Activated naive CD4-positive, alpha-beta T cell treated with anti-CD3 and anti-CD28 coated beads for 36 hours (primary cell): ENCODE results near the gene DIP2C. TPM values are rescaled to one million over a fixed set of nuclear protein-coding genes. Genes with fewer than 3 reads are reported as not detected.
"Not testable (repeated sequence)": the region's sequence is repeated elsewhere in the genome, so short reads cannot be mapped to it uniquely, and the experiment has no call there.

Source experiments
- CTCF ChIA-PET: fragments of 350-600 bp; sonication (Branson Sonifier 250); formaldehyde crosslinking; loops from one replicate; lab custom pipeline; 2021; ENCODE audit warnings: antibody characterized with exemption; lab: Charles Lee
- DNase-seq: peaks from one replicate; pipeline ENCODE4 v3.0.0-alpha.2; 2020
- H3K27ac Mint-ChIP-seq: one replicate; pipeline ENCODE4 v1.8.0; 2021; ENCODE audit warnings: mild to moderate bottlenecking, mixed read lengths
- H3K27me3 Mint-ChIP-seq: one replicate; pipeline ENCODE4 v1.8.0; 2021; ENCODE audit warnings: low read depth, mixed read lengths
- H3K36me3 Mint-ChIP-seq: one replicate; pipeline ENCODE4 v1.8.0; 2021; ENCODE audit warnings: low read depth, mixed read lengths
- H3K4me1 Mint-ChIP-seq: one replicate; pipeline ENCODE4 v1.8.0; 2021; ENCODE audit warnings: low read depth, mixed read lengths
- H3K4me3 Mint-ChIP-seq: one replicate; pipeline ENCODE4 v1.8.0; 2021; ENCODE audit warnings: mild to moderate bottlenecking, moderate library complexity, mixed read lengths
- H3K9me3 Mint-ChIP-seq: one replicate; pipeline ENCODE4 v1.8.0; 2021; ENCODE audit warnings: mixed read lengths
- intact Hi-C: fragments of 100-400 bp; cut with micrococcal nuclease; formaldehyde crosslinking; loops from one replicate; pipeline ENCODE4 v1.15.1; 2023
- total RNA-seq, 2 experiments: library from RNA; stranded (reverse); gene quantifications; one replicate each; pipeline ENCODE4 v1.2.3, GENCODE V29; 2021

DIP2C gene
- total RNA-seq, 2 experiments from 2014 or later, result 0.67 to 0.91 TPM

GRCh38 chr10:369684-370448 is 319.6 kb downstream of the DIP2C start:
- intact Hi-C loops, result no loop called here
- no peaks in the 10 kb centered on the region for H3K36me3 Mint-ChIP-seq
- CTCF ChIA-PET, result no interaction called here

GRCh38 chr10:369221-369683 is 320.2 kb downstream of the DIP2C start:
- no peaks in the 10 kb centered on the region for H3K9me3 Mint-ChIP-seq
- H3K4me3 Mint-ChIP-seq, result no peak overlapping the region
- no peaks in the 10 kb centered on the region for H3K27me3 Mint-ChIP-seq
- DNase-seq, result no peak
- H3K4me1 Mint-ChIP-seq, result no peaks in the 10 kb centered on the region
- CTCF ChIA-PET, result no interaction called here
- H3K36me3 Mint-ChIP-seq, result no peaks in the 10 kb centered on the region
- intact Hi-C loops, result no loop called here
- no peak overlapping the region for H3K27ac Mint-ChIP-seq

More at GRCh38 chr10:369684-370448, 319.6 kb downstream of the DIP2C start:
- Mint-ChIP-seq H3K27ac (no peak overlapping the region), H3K27me3 (no peaks in the 10 kb centered on the region), H3K9me3 (no peaks in the 10 kb centered on the region), H3K4me3 (no peak overlapping the region), H3K4me1 (no peaks in the 10 kb centered on the region)
- no peak for DNase-seq

GRCh38 chr10:368579-369220 is 320.8 kb downstream of the DIP2C start:
- Mint-ChIP-seq H3K27ac (no peak overlapping the region), H3K9me3 (no peaks in the 10 kb centered on the region), H3K36me3 (no peaks in the 10 kb centered on the region), H3K4me3 (no peak overlapping the region), H3K4me1 (no peaks in the 10 kb centered on the region), H3K27me3 (no peaks in the 10 kb centered on the region)
- CTCF ChIA-PET, result no interaction called here
- intact Hi-C loops, result no loop called here
- no peak for DNase-seq

GRCh38 chr10:368107-368506 is 321.4 kb downstream of the DIP2C start:
- H3K36me3 Mint-ChIP-seq, H3K27ac Mint-ChIP-seq, H3K9me3 Mint-ChIP-seq, H3K27me3 Mint-ChIP-seq, DNase-seq, CTCF ChIA-PET, H3K4me3 Mint-ChIP-seq, H3K4me1 Mint-ChIP-seq, intact Hi-C loops: not testable (repeated sequence)

- no peaks in the 10 kb centered on the region for H3K9me3 Mint-ChIP-seq
- CTCF ChIA-PET, result no interaction called here
Measured at GRCh38 chr10:367636-368035, 321.8 kb downstream of the DIP2C start.

GRCh38 chr10:366186-366585 is 323.3 kb downstream of the DIP2C start:
- Mint-ChIP-seq H3K27ac (no peak overlapping the region), H3K4me1 (no peaks in the 10 kb centered on the region), H3K4me3 (no peak overlapping the region), H3K36me3 (no peaks in the 10 kb centered on the region), H3K27me3 (no peaks in the 10 kb centered on the region), H3K9me3 (no peaks in the 10 kb centered on the region)
- DNase-seq, result no peak
- intact Hi-C loops, result no loop called here
- CTCF ChIA-PET, result no interaction called here

More at GRCh38 chr10:367636-368035, 321.8 kb downstream of the DIP2C start:
- Mint-ChIP-seq H3K4me1 (no peaks in the 10 kb centered on the region), H3K4me3 (no peak overlapping the region), H3K27ac (no peak overlapping the region), H3K27me3 (no peaks in the 10 kb centered on the region), H3K36me3 (no peaks in the 10 kb centered on the region)
- intact Hi-C loops, result no loop called here
- DNase-seq, result no peak

- Mint-ChIP-seq H3K4me1 (no peaks in the 10 kb centered on the region), H3K4me3 (no peak overlapping the region), H3K27me3 (no peaks in the 10 kb centered on the region), H3K36me3 (no peaks in the 10 kb centered on the region), H3K27ac (no peak overlapping the region), H3K9me3 (no peaks in the 10 kb centered on the region)
- intact Hi-C loops, result no loop called here
- CTCF ChIA-PET, result no interaction called here
- no peak for DNase-seq
Measured at GRCh38 chr10:364267-364775, 325.1 kb downstream of the DIP2C start.

GRCh38 chr10:363152-363551 is 326.3 kb downstream of the DIP2C start:
- no peaks in the 10 kb centered on the region for H3K9me3 Mint-ChIP-seq
- intact Hi-C loops, result no loop called here
- H3K4me3 Mint-ChIP-seq, result no peak overlapping the region
- H3K36me3 Mint-ChIP-seq, result no peaks in the 10 kb centered on the region
- no peaks in the 10 kb centered on the region for H3K27me3 Mint-ChIP-seq
- no peak for DNase-seq
- no peaks in the 10 kb centered on the region for H3K4me1 Mint-ChIP-seq
- CTCF ChIA-PET, result no interaction called here
- no peak overlapping the region for H3K27ac Mint-ChIP-seq

- intact Hi-C loops, result no loop called here
- Mint-ChIP-seq H3K27me3 (no peaks in the 10 kb centered on the region), H3K4me1 (no peaks in the 10 kb centered on the region), H3K4me3 (no peak overlapping the region), H3K36me3 (no peaks in the 10 kb centered on the region), H3K9me3 (no peaks in the 10 kb centered on the region), H3K27ac (no peak overlapping the region)
- no peak for DNase-seq
- CTCF ChIA-PET, result interaction anchor here (0.6 kb wide), 1 partner anchor 260 kb away, joined by 5 read pairs; no protein-coding TSS in a partner anchor
Measured at GRCh38 chr10:361203-362081, 328.0 kb downstream of the DIP2C start.

GRCh38 chr10:360653-361052 is 328.8 kb downstream of the DIP2C start:
- DNase-seq, result no peak
- Mint-ChIP-seq H3K4me3 (no peak overlapping the region), H3K27me3 (no peaks in the 10 kb centered on the region), H3K9me3 (no peaks in the 10 kb centered on the region), H3K4me1 (no peaks in the 10 kb centered on the region), H3K36me3 (no peaks in the 10 kb centered on the region), H3K27ac (no peak overlapping the region)
- intact Hi-C loops, result no loop called here
- CTCF ChIA-PET, result no interaction called here

- Mint-ChIP-seq H3K27me3 (no peaks in the 10 kb centered on the region), H3K36me3 (no peaks in the 10 kb centered on the region), H3K9me3 (no peaks in the 10 kb centered on the region), H3K4me3 (no peak overlapping the region), H3K27ac (no peak overlapping the region), H3K4me1 (no peaks in the 10 kb centered on the region)
- CTCF ChIA-PET, result no interaction called here
- intact Hi-C loops, result no loop called here
- DNase-seq, result no peak
Measured at GRCh38 chr10:359762-360161, 329.7 kb downstream of the DIP2C start.

GRCh38 chr10:359093-359492 is 330.4 kb downstream of the DIP2C start:
- Mint-ChIP-seq H3K4me1 (no peaks in the 10 kb centered on the region), H3K4me3 (no peak overlapping the region), H3K9me3 (no peaks in the 10 kb centered on the region), H3K27ac (no peak overlapping the region), H3K27me3 (no peaks in the 10 kb centered on the region), H3K36me3 (no peaks in the 10 kb centered on the region)
- DNase-seq, result no peak
- CTCF ChIA-PET, result interaction anchor here (0.6 kb wide), 1 partner anchor 1434 kb away, joined by 3 read pairs; no protein-coding TSS in a partner anchor
- intact Hi-C loops, result no loop called here
